Measurements from ENCODE around the gene APOL1. TPM values are rescaled to one million over a fixed set of nuclear protein-coding genes. Genes with fewer than 3 reads are reported as not detected.
"Not testable (repeated sequence)": the region's sequence is repeated elsewhere in the genome, so short reads cannot be mapped to it uniquely, and the experiment has no call there.

Gene APOL1
- 1 to 10 TPM in 4 of 6 donors, under 1 TPM in 1, not detected in 1; 0.71 to 4.2 (median 2.6) TPM for polyA plus RNA-seq (ENCODE audit: low read depth in 6 of 6)

- Mint-ChIP-seq H3K9me3 (peaks cover 0 to 5% (median 0%) of the 10 kb centered on the region in 7 donors), H3K27ac (peak within 1 kb of the TSS; percentile 88 to 97 (median 93)), H3K4me1 (peaks cover 18 to 35% (median 20%) of the 10 kb centered on the region in 3 donors), H3K36me3 (peaks cover 0 to 2% of the 10 kb centered on the region in 2 donors), H3K4me3 (peak within 1 kb of the TSS; percentile 80 to 98 (median 94)), H3K27me3 (no peaks in the 10 kb centered on the region)
- ATAC-seq (ENCODE audit: low read depth in 2 of 2) (peak; percentile 95 to 96), DNase-seq (peak; percentile 40)
Measured at GRCh38 chr22:36252754-36253522, at the start of gene APOL1. TSS of gene APOL1 (plus strand) at chr22:36253133. CDS start at chr22:36254956, 1,823 bp downstream.

- not testable (repeated sequence) for DNase-seq; H3K27ac Mint-ChIP-seq; H3K9me3 Mint-ChIP-seq; H3K4me3 Mint-ChIP-seq; H3K36me3 Mint-ChIP-seq; ATAC-seq (ENCODE audit: low read depth in 2 of 2)
- H3K27me3 Mint-ChIP-seq, result peaks cover 8 to 23% (median 20%) of the 10 kb centered on the region in 3 donors
- peaks cover 5 to 35% (median 7%) of the 10 kb centered on the region in 3 donors for H3K4me1 Mint-ChIP-seq
Measured at GRCh38 chr22:36203441-36203840, 49.5 kb upstream of the APOL1 start.

- DNase-seq (no peak), ATAC-seq (ENCODE audit: low read depth in 2 of 2) (no peak)
- H3K4me1 Mint-ChIP-seq, result peaks cover 5 to 39% (median 5%) of the 10 kb centered on the region in 3 donors
- peak overlapping the region in 5 of 8 donors; percentile 53 to 82 (median 67) for H3K4me3 Mint-ChIP-seq
- peaks cover 0 to 9% (median 4%) of the 10 kb centered on the region in 7 donors for H3K9me3 Mint-ChIP-seq
- no peak overlapping the region for H3K27ac Mint-ChIP-seq
- H3K36me3 Mint-ChIP-seq, result peaks cover 7% of the 10 kb centered on the region in 2 donors
- peaks cover 8 to 18% (median 17%) of the 10 kb centered on the region in 3 donors for H3K27me3 Mint-ChIP-seq
Measured at GRCh38 chr22:36204001-36204631, 48.8 kb upstream of the APOL1 start.

- no peak overlapping the region for H3K27ac Mint-ChIP-seq
- peak overlapping the region in 5 of 8 donors; percentile 53 to 82 (median 67) for H3K4me3 Mint-ChIP-seq
- DNase-seq, result no peak
- peaks cover 4 to 18% (median 17%) of the 10 kb centered on the region in 3 donors for H3K27me3 Mint-ChIP-seq
- H3K4me1 Mint-ChIP-seq, result peaks cover 5 to 44% (median 5%) of the 10 kb centered on the region in 3 donors
- peaks cover 7 to 10% of the 10 kb centered on the region in 2 donors for H3K36me3 Mint-ChIP-seq
- H3K9me3 Mint-ChIP-seq, result peaks cover 0 to 14% (median 9%) of the 10 kb centered on the region in 7 donors
- ATAC-seq (ENCODE audit: low read depth in 2 of 2), result no peak
Measured at GRCh38 chr22:36204632-36205015, 48.3 kb upstream of the APOL1 start.

GRCh38 chr22:36205573-36205972 is 47.4 kb upstream of the APOL1 start:
- Mint-ChIP-seq H3K9me3 (peaks cover 0 to 22% (median 13%) of the 10 kb centered on the region in 7 donors), H3K27me3 (peaks cover 4 to 12% (median 12%) of the 10 kb centered on the region in 3 donors), H3K27ac (peak overlapping the region in 2 of 6 donors; percentile 9 to 91), H3K4me1 (peaks cover 5 to 50% (median 5%) of the 10 kb centered on the region in 3 donors), H3K36me3 (peaks cover 3 to 10% of the 10 kb centered on the region in 2 donors), H3K4me3 (peak overlapping the region in 1 of 8 donors; percentile 59)
- not testable (repeated sequence) for DNase-seq; ATAC-seq (ENCODE audit: low read depth in 2 of 2)

GRCh38 chr22:36206255-36206654 is 46.7 kb upstream of the APOL1 start:
- peaks cover 0 to 22% (median 13%) of the 10 kb centered on the region in 7 donors for H3K9me3 Mint-ChIP-seq
- DNase-seq (no peak), ATAC-seq (ENCODE audit: low read depth in 2 of 2) (no peak)
- peaks cover 0 to 10% of the 10 kb centered on the region in 2 donors for H3K36me3 Mint-ChIP-seq
- peak overlapping the region in 1 of 8 donors; percentile 31 for H3K4me3 Mint-ChIP-seq
- H3K27me3 Mint-ChIP-seq, result peaks cover 0 to 12% (median 10%) of the 10 kb centered on the region in 3 donors
- peaks cover 5 to 55% (median 8%) of the 10 kb centered on the region in 3 donors for H3K4me1 Mint-ChIP-seq
- H3K27ac Mint-ChIP-seq, result peak overlapping the region in 1 of 6 donors; percentile 91

- H3K36me3 Mint-ChIP-seq, result peaks cover 0 to 10% of the 10 kb centered on the region in 2 donors
- no peak overlapping the region for H3K27ac Mint-ChIP-seq
- H3K9me3 Mint-ChIP-seq, result peaks cover 0 to 22% (median 13%) of the 10 kb centered on the region in 7 donors
- DNase-seq, result no peak
- H3K27me3 Mint-ChIP-seq, result peaks cover 0 to 16% (median 9%) of the 10 kb centered on the region in 3 donors
- no peak overlapping the region for H3K4me3 Mint-ChIP-seq
- peaks cover 15 to 75% (median 18%) of the 10 kb centered on the region in 3 donors for H3K4me1 Mint-ChIP-seq
- no peak for ATAC-seq (ENCODE audit: low read depth in 2 of 2)
Measured at GRCh38 chr22:36208162-36208765, 44.7 kb upstream of the APOL1 start.

- H3K4me1 Mint-ChIP-seq, result peaks cover 18 to 81% (median 19%) of the 10 kb centered on the region in 3 donors
- H3K36me3 Mint-ChIP-seq, result peaks cover 0 to 10% of the 10 kb centered on the region in 2 donors
- DNase-seq (no peak), ATAC-seq (ENCODE audit: low read depth in 2 of 2) (no peak)
- peaks cover 0 to 22% (median 13%) of the 10 kb centered on the region in 7 donors for H3K9me3 Mint-ChIP-seq
- H3K27me3 Mint-ChIP-seq, result peaks cover 0 to 16% (median 11%) of the 10 kb centered on the region in 3 donors
- H3K4me3 Mint-ChIP-seq, result peak overlapping the region in 1 of 8 donors; percentile 51
- peak overlapping the region in 1 of 6 donors; percentile 57 for H3K27ac Mint-ChIP-seq
Measured at GRCh38 chr22:36208914-36209313, 44.0 kb upstream of the APOL1 start.

- Mint-ChIP-seq H3K9me3 (peaks cover 0 to 22% (median 13%) of the 10 kb centered on the region in 7 donors), H3K4me3 (peak overlapping the region in 2 of 8 donors; percentile 29 to 51), H3K36me3 (peaks cover 0 to 10% of the 10 kb centered on the region in 2 donors), H3K27me3 (peaks cover 0 to 10% (median 8%) of the 10 kb centered on the region in 3 donors), H3K4me1 (peaks cover 18 to 76% (median 19%) of the 10 kb centered on the region in 3 donors), H3K27ac (peak overlapping the region in 1 of 6 donors; percentile 57)
- ATAC-seq (ENCODE audit: low read depth in 2 of 2); DNase-seq: not testable (repeated sequence)
Measured at GRCh38 chr22:36209488-36209908, 43.4 kb upstream of the APOL1 start.

GRCh38 chr22:36210224-36210623 is 42.7 kb upstream of the APOL1 start:
- Mint-ChIP-seq H3K9me3 (peaks cover 0 to 22% (median 13%) of the 10 kb centered on the region in 7 donors), H3K27ac (peak overlapping the region in 2 of 6 donors; percentile 21 to 65), H3K36me3 (peaks cover 0 to 10% of the 10 kb centered on the region in 2 donors), H3K4me1 (peaks cover 18 to 69% (median 19%) of the 10 kb centered on the region in 3 donors), H3K27me3 (peaks cover 0 to 11% (median 4%) of the 10 kb centered on the region in 3 donors), H3K4me3 (no peak overlapping the region)
- no peak for DNase-seq
- ATAC-seq (ENCODE audit: low read depth in 2 of 2), result no peak

GRCh38 chr22:36211237-36211861 is 41.6 kb upstream of the APOL1 start:
- Mint-ChIP-seq H3K27ac (peak overlapping the region in 2 of 6 donors; percentile 59 to 80), H3K4me3 (peak overlapping the region in 1 of 8 donors; percentile 14)

GRCh38 chr22:36212901-36213300 is 40.0 kb upstream of the APOL1 start:
- Mint-ChIP-seq H3K9me3 (peaks cover 0 to 22% (median 13%) of the 10 kb centered on the region in 7 donors), H3K36me3 (peaks cover 0 to 10% of the 10 kb centered on the region in 2 donors), H3K4me1 (peaks cover 13 to 46% (median 14%) of the 10 kb centered on the region in 3 donors), H3K4me3 (no peak overlapping the region), H3K27me3 (peaks cover 0 to 21% (median 20%) of the 10 kb centered on the region in 3 donors), H3K27ac (peak overlapping the region in 1 of 6 donors; percentile 75)
- ATAC-seq (ENCODE audit: low read depth in 2 of 2) (no peak), DNase-seq (no peak)

More at GRCh38 chr22:36211237-36211861, 41.6 kb upstream of the APOL1 start:
- no peak for DNase-seq
- no peak for ATAC-seq (ENCODE audit: low read depth in 2 of 2)
- H3K9me3 Mint-ChIP-seq, result peaks cover 0 to 22% (median 13%) of the 10 kb centered on the region in 7 donors
- H3K27me3 Mint-ChIP-seq, result peaks cover 0 to 20% (median 11%) of the 10 kb centered on the region in 3 donors
- peaks cover 0 to 10% of the 10 kb centered on the region in 2 donors for H3K36me3 Mint-ChIP-seq
- peaks cover 13 to 58% (median 14%) of the 10 kb centered on the region in 3 donors for H3K4me1 Mint-ChIP-seq
